Gastroesophageal sphincter (tissue), 3 donors: Measurements from ENCODE around the gene NGEF.

Source experiments
- EP300 ChIP-seq: sonication (generic); formaldehyde crosslinking; IDR thresholded peaks from one replicate; pipeline ENCODE4 v1.6.1; 2017; ENCODE audit warnings: antibody characterized with exemption, mild to moderate bottlenecking
- TF ChIP-seq, protein P1 (sequence below), 4 experiments: fragments of 200-600 bp in 2 of 4; fragments of 450-650 bp in 2 of 4; sonication (generic) in 1 of 4; IDR thresholded peaks; one replicate each; pipeline ENCODE4 v1.5.1; 2017 to 2019; ENCODE audit warnings: antibody characterized with exemption in 4 of 4, mild to moderate bottlenecking in 2 of 4, moderate library complexity in 2 of 4

DNA sequence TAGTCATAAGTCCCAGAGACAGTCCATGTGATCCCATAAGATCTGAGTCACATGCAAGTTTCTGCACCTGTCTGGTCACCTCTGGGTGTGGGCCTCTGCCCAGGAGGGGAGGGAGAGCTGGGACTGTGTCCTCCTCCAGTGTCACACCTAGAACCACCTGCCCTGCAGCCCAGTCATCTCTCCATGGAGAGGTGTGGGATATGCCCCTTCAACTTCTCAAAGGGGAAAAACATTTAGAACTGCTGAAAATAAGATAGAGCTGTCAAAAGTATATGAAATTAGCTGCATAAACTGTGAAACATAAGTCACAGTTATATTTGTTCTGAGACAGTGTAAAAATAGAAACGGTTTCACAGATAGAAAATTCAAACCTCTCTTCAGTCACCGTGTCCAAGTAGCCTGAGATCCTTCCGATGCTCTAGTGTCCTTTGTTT is 55.4 kb downstream of the NGEF start:
- TF ChIP-seq, protein P1, sequence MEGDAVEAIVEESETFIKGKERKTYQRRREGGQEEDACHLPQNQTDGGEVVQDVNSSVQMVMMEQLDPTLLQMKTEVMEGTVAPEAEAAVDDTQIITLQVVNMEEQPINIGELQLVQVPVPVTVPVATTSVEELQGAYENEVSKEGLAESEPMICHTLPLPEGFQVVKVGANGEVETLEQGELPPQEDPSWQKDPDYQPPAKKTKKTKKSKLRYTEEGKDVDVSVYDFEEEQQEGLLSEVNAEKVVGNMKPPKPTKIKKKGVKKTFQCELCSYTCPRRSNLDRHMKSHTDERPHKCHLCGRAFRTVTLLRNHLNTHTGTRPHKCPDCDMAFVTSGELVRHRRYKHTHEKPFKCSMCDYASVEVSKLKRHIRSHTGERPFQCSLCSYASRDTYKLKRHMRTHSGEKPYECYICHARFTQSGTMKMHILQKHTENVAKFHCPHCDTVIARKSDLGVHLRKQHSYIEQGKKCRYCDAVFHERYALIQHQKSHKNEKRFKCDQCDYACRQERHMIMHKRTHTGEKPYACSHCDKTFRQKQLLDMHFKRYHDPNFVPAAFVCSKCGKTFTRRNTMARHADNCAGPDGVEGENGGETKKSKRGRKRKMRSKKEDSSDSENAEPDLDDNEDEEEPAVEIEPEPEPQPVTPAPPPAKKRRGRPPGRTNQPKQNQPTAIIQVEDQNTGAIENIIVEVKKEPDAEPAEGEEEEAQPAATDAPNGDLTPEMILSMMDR (IDR thresholded peaks at IDR 0.05) = no peak
- TF ChIP-seq EP300 = no peak
